C4-2B (cell line): Measurements from ENCODE around the gene PTPRT.

Experiments
- CTCF ChIP-seq: fragments of 450-650 bp; conservative IDR thresholded peaks from 2 replicates; pipeline ENCODE4 v1.5.1; 2017; ENCODE audit warnings: mild to moderate bottlenecking
- ZFX ChIP-seq: fragments of 450-650 bp; IDR thresholded peaks from 2 replicates; pipeline ENCODE4 v1.6.1; 2017

GRCh38 chr20:43151256-43151655, 38.5 kb downstream of the PTPRT start:
- TF ChIP-seq CTCF, result no peak
- TF ChIP-seq ZFX, result no peak
